SK-N-MC (cell line): ENCODE data around the gene ALKBH4.

Experiments
- DNase-seq: peaks from one replicate; pipeline ENCODE4 v3.0.0-alpha.2; 2011; ENCODE audit warnings: low read depth, low spot score
- H3K27ac ChIP-seq: fragments of 200-600 bp; sonication (generic); 2 replicates; pipeline ENCODE4 v1.5.1; 2016; ENCODE audit warnings: mixed run types
- H3K36me3 ChIP-seq: fragments of 200-600 bp; sonication (generic); 2 replicates; pipeline ENCODE4 v1.6.1; 2017; ENCODE audit warnings: antibody characterized with exemption, low read length, mixed read lengths; ENCODE audit not compliant: insufficient read depth
- H3K4me3 ChIP-seq: fragments of 200-600 bp; sonication (generic); 2 replicates; pipeline ENCODE4 v1.5.1; 2016
- H3K9ac ChIP-seq: fragments of 200-600 bp; sonication (generic); 2 replicates; pipeline ENCODE4 v1.8.0; 2017; ENCODE audit warnings: mixed run types, mixed read lengths; ENCODE audit not compliant: insufficient read length
- H3K9me3 ChIP-seq: fragments of 200-600 bp; sonication (generic); 2 replicates; pipeline ENCODE4 v1.6.1; 2017; ENCODE audit warnings: low read depth, mild to moderate bottlenecking, antibody characterized with exemption, low read length, moderate library complexity, mixed read lengths
- EZH2 ChIP-seq: fragments of 200-600 bp; sonication (generic); IDR thresholded peaks from one replicate; pipeline ENCODE4 v1.6.1; 2017; ENCODE audit warnings: antibody characterized with exemption
- FOXP2 ChIP-seq: optimal IDR thresholded peaks from 2 replicates; pipeline ENCODE3; 2011; ENCODE audit warnings: mild to moderate bottlenecking, moderate library complexity; ENCODE audit not compliant: insufficient read depth; ENCODE audit errors: extremely low read length, control extremely low read depth
- POLR2AphosphoS5 ChIP-seq: IDR thresholded peaks from 2 replicates; pipeline ENCODE4 v1.6.1; 2012; ENCODE audit warnings: mild to moderate bottlenecking, low read depth, low read length, borderline replicate concordance

Gene ALKBH4

GRCh38 chr7:102407910-102408309 is 56.8 kb downstream of the ALKBH4 start:
- no peak overlapping the region for H3K9ac ChIP-seq
- no peak overlapping the region for H3K27ac ChIP-seq
- DNase-seq = no peak
- TF ChIP-seq FOXP2 = no peak
- TF ChIP-seq POLR2AphosphoS5 = no peak
- no peak for TF ChIP-seq EZH2
- H3K9me3 ChIP-seq = no peaks in the 10 kb centered on the region
- peaks cover 89% of the 10 kb centered on the region for H3K36me3 ChIP-seq
- H3K4me3 ChIP-seq = no peak overlapping the region
